A673 (cell line): ENCODE measurements around the gene MLLT11.

ENCODE experiments used
- EZH2 ChIP-seq: fragments of 200-600 bp; sonication (generic); IDR thresholded peaks from 2 replicates; pipeline ENCODE4 v1.6.1; 2017; ENCODE audit warnings: borderline replicate concordance, low read depth, mild to moderate bottlenecking, mixed read lengths, antibody characterized with exemption, low read length; ENCODE audit not compliant: poor library complexity, severe bottlenecking
- TF ChIP-seq, protein P1 (sequence below): fragments of 300-800, 200-600 bp; sonication (generic); conservative IDR thresholded peaks from 2 replicates; pipeline ENCODE4 v1.5.1; 2017; ENCODE audit warnings: low read depth, mild to moderate bottlenecking, antibody characterized with exemption, low read length, moderate library complexity, mixed read lengths

DNA sequence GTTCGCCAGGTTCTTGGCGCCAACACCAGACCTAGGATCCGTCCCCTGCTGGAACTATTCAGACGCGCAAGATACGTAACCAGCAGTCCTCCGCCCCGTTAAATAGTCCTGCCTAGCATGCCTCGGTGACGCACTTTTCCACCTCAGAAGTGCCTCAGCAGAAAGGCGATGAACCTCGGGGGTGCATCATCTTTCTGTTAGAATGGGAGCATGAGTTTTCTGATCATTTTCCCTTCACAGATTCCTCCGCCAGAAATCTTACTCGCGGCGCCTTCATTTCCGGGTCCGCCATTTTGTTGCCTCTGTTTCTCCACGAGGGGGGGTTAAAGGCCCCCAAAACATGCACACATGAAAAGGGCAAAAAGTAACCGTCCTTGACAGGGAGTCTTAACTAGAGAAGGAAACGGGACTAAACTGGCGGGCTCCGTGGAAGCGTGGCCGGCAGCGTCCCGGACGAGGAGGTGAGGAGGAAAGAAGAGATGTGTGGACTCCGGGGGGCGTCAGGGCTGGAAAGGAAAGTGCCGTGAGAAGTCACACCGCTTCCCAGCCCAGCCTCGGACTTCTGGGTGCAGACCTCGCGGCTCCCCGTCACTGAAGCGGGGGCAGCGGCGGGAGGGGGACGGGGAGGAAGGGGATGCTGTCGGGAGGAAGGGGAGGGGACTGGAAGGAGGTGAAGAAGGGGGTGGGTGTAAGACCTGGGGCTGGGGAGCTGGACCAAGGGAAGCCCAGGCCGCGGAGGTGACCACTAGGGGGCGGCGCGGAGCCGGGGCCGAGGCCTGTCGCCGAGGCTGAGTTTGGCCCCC lies 10.5 kb downstream of the MLLT11 start, which contains the start of gene GABPB2:
- TF ChIP-seq, protein P1, sequence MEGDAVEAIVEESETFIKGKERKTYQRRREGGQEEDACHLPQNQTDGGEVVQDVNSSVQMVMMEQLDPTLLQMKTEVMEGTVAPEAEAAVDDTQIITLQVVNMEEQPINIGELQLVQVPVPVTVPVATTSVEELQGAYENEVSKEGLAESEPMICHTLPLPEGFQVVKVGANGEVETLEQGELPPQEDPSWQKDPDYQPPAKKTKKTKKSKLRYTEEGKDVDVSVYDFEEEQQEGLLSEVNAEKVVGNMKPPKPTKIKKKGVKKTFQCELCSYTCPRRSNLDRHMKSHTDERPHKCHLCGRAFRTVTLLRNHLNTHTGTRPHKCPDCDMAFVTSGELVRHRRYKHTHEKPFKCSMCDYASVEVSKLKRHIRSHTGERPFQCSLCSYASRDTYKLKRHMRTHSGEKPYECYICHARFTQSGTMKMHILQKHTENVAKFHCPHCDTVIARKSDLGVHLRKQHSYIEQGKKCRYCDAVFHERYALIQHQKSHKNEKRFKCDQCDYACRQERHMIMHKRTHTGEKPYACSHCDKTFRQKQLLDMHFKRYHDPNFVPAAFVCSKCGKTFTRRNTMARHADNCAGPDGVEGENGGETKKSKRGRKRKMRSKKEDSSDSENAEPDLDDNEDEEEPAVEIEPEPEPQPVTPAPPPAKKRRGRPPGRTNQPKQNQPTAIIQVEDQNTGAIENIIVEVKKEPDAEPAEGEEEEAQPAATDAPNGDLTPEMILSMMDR = peak; percentile 93
- TF ChIP-seq EZH2 = no peak
